WTC11 (cell line): ENCODE measurements around the gene CDIP1. TPM values are rescaled to one million over a fixed set of nuclear protein-coding genes. Genes with fewer than 3 reads are reported as not detected.

Source experiments
- ATF2 ChIP-seq: sonication (generic); formaldehyde crosslinking; IDR thresholded peaks from 2 replicates; pipeline ENCODE4 v1.8.1; 2022; ENCODE audit warnings: low read depth, missing genetic modification reagents, borderline replicate concordance
- CREM ChIP-seq: sonication (generic); formaldehyde crosslinking; IDR thresholded peaks from 2 replicates; pipeline ENCODE4 v1.8.1; 2022; ENCODE audit warnings: mild to moderate bottlenecking, missing genetic modification reagents, moderate library complexity
- E2F1 ChIP-seq: sonication (generic); formaldehyde crosslinking; IDR thresholded peaks from 2 replicates; pipeline ENCODE4 v1.8.0; 2022; ENCODE audit warnings: mild to moderate bottlenecking, missing genetic modification reagents
- E2F4 ChIP-seq: sonication (generic); formaldehyde crosslinking; IDR thresholded peaks from 2 replicates; pipeline ENCODE4 v1.8.1; 2022; ENCODE audit warnings: low read depth, mild to moderate bottlenecking, moderate library complexity, missing genetic modification reagents, borderline replicate concordance
- E2F5 ChIP-seq: sonication (generic); formaldehyde crosslinking; IDR thresholded peaks from 2 replicates; pipeline ENCODE4 v1.8.1; 2022; ENCODE audit warnings: mild to moderate bottlenecking, moderate library complexity, missing genetic modification reagents
- ELF4 ChIP-seq: sonication (generic); formaldehyde crosslinking; IDR thresholded peaks from 2 replicates; pipeline ENCODE4 v1.8.1; 2022; ENCODE audit warnings: low read depth, mild to moderate bottlenecking, moderate library complexity, missing genetic modification reagents
- ESRRA ChIP-seq: sonication (generic); formaldehyde crosslinking; IDR thresholded peaks from 2 replicates; pipeline ENCODE4 v1.8.1; 2022; ENCODE audit warnings: mild to moderate bottlenecking, missing genetic modification reagents, borderline replicate concordance
- ETV6 ChIP-seq: sonication (generic); formaldehyde crosslinking; IDR thresholded peaks from 2 replicates; pipeline ENCODE4 v1.8.1; 2022; ENCODE audit warnings: mild to moderate bottlenecking, missing genetic modification reagents
- HMGXB4 ChIP-seq: sonication (generic); formaldehyde crosslinking; IDR thresholded peaks from 2 replicates; pipeline ENCODE4 v1.8.1; 2023; ENCODE audit warnings: mild to moderate bottlenecking, moderate library complexity, missing genetic modification reagents
- IRF2 ChIP-seq: sonication (generic); formaldehyde crosslinking; IDR thresholded peaks from 2 replicates; pipeline ENCODE4 v1.8.0; 2022; ENCODE audit warnings: low read depth, missing genetic modification reagents, borderline replicate concordance
- JUN ChIP-seq: sonication (generic); formaldehyde crosslinking; IDR thresholded peaks from 2 replicates; pipeline ENCODE4 v1.8.0; 2023; ENCODE audit warnings: mild to moderate bottlenecking, missing genetic modification reagents
- NFE2L1 ChIP-seq: sonication (generic); formaldehyde crosslinking; IDR thresholded peaks from 2 replicates; pipeline ENCODE4 v1.8.1; 2023; ENCODE audit warnings: missing genetic modification reagents
- NR1H2 ChIP-seq: sonication (generic); formaldehyde crosslinking; IDR thresholded peaks from 2 replicates; pipeline ENCODE4 v1.9.0; 2021; ENCODE audit warnings: mild to moderate bottlenecking, moderate library complexity, missing genetic modification reagents
- PREB ChIP-seq: sonication (generic); formaldehyde crosslinking; IDR thresholded peaks from 2 replicates; pipeline ENCODE4 v1.8.1; 2022; ENCODE audit warnings: mild to moderate bottlenecking, missing genetic modification reagents, moderate library complexity, borderline replicate concordance
- SP1 ChIP-seq: sonication (generic); formaldehyde crosslinking; conservative IDR thresholded peaks from 2 replicates; pipeline ENCODE4 v1.8.1; 2022; ENCODE audit warnings: missing genetic modification reagents
- TEAD1 ChIP-seq: sonication (generic); formaldehyde crosslinking; IDR thresholded peaks from 2 replicates; pipeline ENCODE4 v1.8.0; 2022; ENCODE audit warnings: mild to moderate bottlenecking, missing genetic modification reagents
- TP53 ChIP-seq: sonication (generic); formaldehyde crosslinking; IDR thresholded peaks from 2 replicates; pipeline ENCODE4 v1.8.1; 2023; ENCODE audit warnings: mild to moderate bottlenecking, missing genetic modification reagents
- USF1 ChIP-seq: sonication (generic); formaldehyde crosslinking; IDR thresholded peaks from 2 replicates; pipeline ENCODE4 v1.8.0; 2022; ENCODE audit warnings: mild to moderate bottlenecking, missing genetic modification reagents
- ZBTB21 ChIP-seq: sonication (generic); formaldehyde crosslinking; IDR thresholded peaks from 2 replicates; pipeline ENCODE4 v1.8.1; 2023; ENCODE audit warnings: mild to moderate bottlenecking, missing genetic modification reagents, borderline replicate concordance
- ZBTB43 ChIP-seq: sonication (generic); formaldehyde crosslinking; IDR thresholded peaks from 2 replicates; pipeline ENCODE4 v1.8.1; 2023; ENCODE audit warnings: mild to moderate bottlenecking, missing genetic modification reagents
- ZNF232 ChIP-seq: sonication (generic); formaldehyde crosslinking; IDR thresholded peaks from 2 replicates; pipeline ENCODE4 v1.8.0; 2022; ENCODE audit warnings: mild to moderate bottlenecking, missing genetic modification reagents
- ZNF281 ChIP-seq: sonication (generic); formaldehyde crosslinking; IDR thresholded peaks from 2 replicates; pipeline ENCODE4 v1.8.0; 2023; ENCODE audit warnings: mild to moderate bottlenecking, missing genetic modification reagents
- ZNF396 ChIP-seq: fragments of 250-450 bp; sonication (Bioruptor Pico); IDR thresholded peaks from 2 replicates; pipeline ENCODE4 v1.8.0; 2021; ENCODE audit warnings: mild to moderate bottlenecking, moderate library complexity, borderline replicate concordance
- total RNA-seq: library from RNA; stranded (reverse); gene quantifications from 3 replicates; pipeline ENCODE4 v1.2.3, GENCODE V29; 2021

Gene CDIP1
- total RNA-seq, 1 experiment from 2014 or later, result 68.9 TPM

GRCh38 chr16:4475880-4476788 is 62.4 kb downstream of the CDIP1 start, which contains the start of gene HMOX2 (continued):
- peak; percentile 96; the same call in 1 of the 2 replicates for TF ChIP-seq NFE2L1
- TF ChIP-seq PREB (CRISPR knock-in tag), result 0 out of 2 replicates have a peak, but pooled peaks have one; percentile 50
- TF ChIP-seq SP1 (CRISPR knock-in tag), result peak; percentile 99
- TF ChIP-seq E2F5 (CRISPR knock-in tag), result peak; percentile 97
- TF ChIP-seq E2F4 (CRISPR knock-in tag), result peak; percentile 75; the same call in 1 of the 2 replicates
- TF ChIP-seq ZNF232 (CRISPR knock-in tag), result peak; percentile 98
- peak; percentile 58; the same call in 1 of the 2 replicates for TF ChIP-seq USF1 (CRISPR knock-in tag)
- TF ChIP-seq TP53 (CRISPR knock-in tag), result peak; percentile 98
- TF ChIP-seq ESRRA (CRISPR knock-in tag), result peak; percentile 92
- TF ChIP-seq TEAD1 (CRISPR knock-in tag), result peak; percentile 93; the same call in 1 of the 2 replicates
- TF ChIP-seq ZNF281, result peak; percentile 37; the same call in 1 of the 2 replicates
- TF ChIP-seq ELF4 (CRISPR knock-in tag), result peak; percentile 36; the same call in 1 of the 2 replicates
- TF ChIP-seq ATF2 (CRISPR knock-in tag), result peak; percentile 66; the same call in 1 of the 2 replicates
- no peak for TF ChIP-seq NR1H2 (CRISPR knock-in tag)
- no peak for TF ChIP-seq IRF2 (CRISPR knock-in tag)
- TF ChIP-seq ZNF396 (CRISPR knock-in tag), result no peak
- peak; percentile 97 for TF ChIP-seq ETV6
- TF ChIP-seq CREM (CRISPR knock-in tag), result peak; percentile 69; the same call in 1 of the 2 replicates
- peak; percentile 99 for TF ChIP-seq HMGXB4 (CRISPR knock-in tag)
- TF ChIP-seq ZBTB43 (CRISPR knock-in tag), result peak; percentile 98
- TF ChIP-seq E2F1 (CRISPR knock-in tag), result peak; percentile 94
- TF ChIP-seq JUN (CRISPR knock-in tag), result no peak
- TF ChIP-seq ZBTB21 (CRISPR knock-in tag), result peak; percentile 95
